ENCODE results near the gene LONP1.

The LONP1 gene

DNA sequence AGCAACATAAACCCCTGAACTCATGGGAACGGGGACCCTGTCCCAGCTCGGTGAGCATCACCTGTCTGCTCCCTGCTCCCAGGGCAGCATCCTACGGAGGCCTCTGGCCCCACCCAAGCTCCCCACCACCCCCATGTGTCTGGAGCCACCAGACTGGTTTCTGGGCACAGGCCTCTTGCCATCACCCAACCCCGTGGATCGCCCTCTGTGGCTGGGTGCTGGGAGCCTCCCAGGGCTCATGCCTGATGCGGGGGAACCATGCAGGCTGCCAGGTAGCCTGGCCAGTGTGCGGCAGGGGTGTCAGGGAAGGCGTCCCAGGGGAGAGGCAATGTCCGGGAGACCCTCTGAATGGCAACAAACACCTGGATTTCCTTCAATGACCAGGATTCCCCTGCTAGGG, 42.4 kb downstream of the LONP1 start (continued):
- TF ChIP-seq, protein P1, sequence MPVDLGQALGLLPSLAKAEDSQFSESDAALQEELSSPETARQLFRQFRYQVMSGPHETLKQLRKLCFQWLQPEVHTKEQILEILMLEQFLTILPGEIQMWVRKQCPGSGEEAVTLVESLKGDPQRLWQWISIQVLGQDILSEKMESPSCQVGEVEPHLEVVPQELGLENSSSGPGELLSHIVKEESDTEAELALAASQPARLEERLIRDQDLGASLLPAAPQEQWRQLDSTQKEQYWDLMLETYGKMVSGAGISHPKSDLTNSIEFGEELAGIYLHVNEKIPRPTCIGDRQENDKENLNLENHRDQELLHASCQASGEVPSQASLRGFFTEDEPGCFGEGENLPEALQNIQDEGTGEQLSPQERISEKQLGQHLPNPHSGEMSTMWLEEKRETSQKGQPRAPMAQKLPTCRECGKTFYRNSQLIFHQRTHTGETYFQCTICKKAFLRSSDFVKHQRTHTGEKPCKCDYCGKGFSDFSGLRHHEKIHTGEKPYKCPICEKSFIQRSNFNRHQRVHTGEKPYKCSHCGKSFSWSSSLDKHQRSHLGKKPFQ (tag by site-specific recombination; IDR thresholded peaks at IDR 0.05) = no peak

DNA sequence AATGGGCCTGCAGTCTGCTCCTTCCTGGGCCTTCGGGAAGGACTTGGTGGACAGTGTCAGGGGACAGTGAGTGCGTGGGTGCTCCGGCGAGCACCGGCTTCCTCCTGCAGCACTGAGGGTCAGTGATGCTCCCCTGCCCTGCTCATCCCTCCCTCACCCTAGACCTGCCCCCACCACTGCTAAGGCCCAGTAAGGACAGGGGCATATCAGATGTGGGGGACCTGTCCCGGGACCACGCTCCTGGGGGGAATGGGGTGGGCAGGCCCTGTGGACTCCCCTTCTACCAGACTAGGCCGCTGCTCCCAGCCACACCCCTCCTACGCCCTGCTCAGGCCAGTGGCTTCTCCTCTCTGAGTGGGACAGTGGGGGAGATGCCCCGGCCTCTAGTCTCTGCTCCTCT, 42.8 kb downstream of the LONP1 start:
- CTCF ChIA-PET = interaction anchor here (1.0 kb wide), 2 partner anchors 10 to 16 kb away, joined by 3 read pairs; no protein-coding TSS in a partner anchor

DNA sequence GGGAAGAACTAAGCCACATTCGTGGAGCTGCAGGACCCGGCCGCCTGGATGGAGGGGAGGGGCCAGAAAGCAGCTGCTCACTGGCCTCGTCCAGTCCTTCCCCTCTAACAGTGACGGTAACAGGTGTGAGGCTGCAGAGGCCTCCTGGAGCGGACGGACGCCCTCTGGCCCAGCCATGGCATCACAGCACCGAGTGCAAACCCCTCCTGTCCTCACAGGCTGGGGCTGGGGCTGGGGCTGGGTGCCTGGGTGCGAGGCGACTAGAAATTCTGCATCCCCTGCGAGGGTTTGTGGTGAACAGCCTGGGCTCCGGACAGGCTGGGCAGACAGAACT, 43.2 kb downstream of the LONP1 start:
- no peak overlapping the region for H3K4me3 ChIP-seq (ENCODE audit: low read depth, low read length)
- H3K27ac ChIP-seq (ENCODE audit: extremely low read depth, low read depth, low read length) = no peak overlapping the region
- CTCF ChIA-PET = interaction anchor here (0.8 to 1.0 kb wide), 2 partner anchors 10 to 127 kb away, joined by 3 read pairs; no protein-coding TSS in a partner anchor
- no peaks in the 10 kb centered on the region for H3K9me3 ChIP-seq (ENCODE audit: control insufficient read depth, insufficient read depth, low read depth, low read length)
- no peaks in the 10 kb centered on the region for H3K4me1 ChIP-seq (ENCODE audit: control insufficient read depth, insufficient read depth, low read length)
- POLR2A ChIA-PET = interaction anchor here (1.1 to 4.1 kb wide), 6 partner anchors 8 to 54 kb away, joined by 3 to 24 read pairs (median 6); partner anchors contain the start of genes CATSPERD, LONP1, RPL36 and SAFB
- H3K36me3 ChIP-seq (ENCODE audit: control insufficient read depth in 2 of 2, insufficient read depth in 1 of 2, low read length in 2 of 2) = peaks cover 0 to 12% of the 10 kb centered on the region in 2 experiments; a peak in 2 of 3 replicates
- no peak for TF ChIP-seq ZNF843 (tag by site-specific recombination; IDR thresholded peaks at IDR 0.05)
- TF ChIP-seq, protein P2, sequence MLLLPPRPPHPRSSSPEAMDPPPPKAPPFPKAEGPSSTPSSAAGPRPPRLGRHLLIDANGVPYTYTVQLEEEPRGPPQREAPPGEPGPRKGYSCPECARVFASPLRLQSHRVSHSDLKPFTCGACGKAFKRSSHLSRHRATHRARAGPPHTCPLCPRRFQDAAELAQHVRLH (tag by site-specific recombination; IDR thresholded peaks at IDR 0.05) = no peak
- no peak for TF ChIP-seq ZNF626 (tag by site-specific recombination; IDR thresholded peaks at IDR 0.05)
- TF ChIP-seq GLI4 (tag by site-specific recombination; IDR thresholded peaks at IDR 0.05) = no peak
- TF ChIP-seq, protein P3, sequence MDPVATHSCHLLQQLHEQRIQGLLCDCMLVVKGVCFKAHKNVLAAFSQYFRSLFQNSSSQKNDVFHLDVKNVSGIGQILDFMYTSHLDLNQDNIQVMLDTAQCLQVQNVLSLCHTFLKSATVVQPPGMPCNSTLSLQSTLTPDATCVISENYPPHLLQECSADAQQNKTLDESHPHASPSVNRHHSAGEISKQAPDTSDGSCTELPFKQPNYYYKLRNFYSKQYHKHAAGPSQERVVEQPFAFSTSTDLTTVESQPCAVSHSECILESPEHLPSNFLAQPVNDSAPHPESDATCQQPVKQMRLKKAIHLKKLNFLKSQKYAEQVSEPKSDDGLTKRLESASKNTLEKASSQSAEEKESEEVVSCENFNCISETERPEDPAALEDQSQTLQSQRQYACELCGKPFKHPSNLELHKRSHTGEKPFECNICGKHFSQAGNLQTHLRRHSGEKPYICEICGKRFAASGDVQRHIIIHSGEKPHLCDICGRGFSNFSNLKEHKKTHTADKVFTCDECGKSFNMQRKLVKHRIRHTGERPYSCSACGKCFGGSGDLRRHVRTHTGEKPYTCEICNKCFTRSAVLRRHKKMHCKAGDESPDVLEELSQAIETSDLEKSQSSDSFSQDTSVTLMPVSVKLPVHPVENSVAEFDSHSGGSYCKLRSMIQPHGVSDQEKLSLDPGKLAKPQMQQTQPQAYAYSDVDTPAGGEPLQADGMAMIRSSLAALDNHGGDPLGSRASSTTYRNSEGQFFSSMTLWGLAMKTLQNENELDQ (tag by site-specific recombination; IDR thresholded peaks at IDR 0.05; ENCODE audit: low read depth) = no peak
- no peak for TF ChIP-seq ZNF624 (tag by site-specific recombination; IDR thresholded peaks at IDR 0.05)
- no peak for TF ChIP-seq ZBTB17 (tag by site-specific recombination; IDR thresholded peaks at IDR 0.05)
- TF ChIP-seq, protein P4, sequence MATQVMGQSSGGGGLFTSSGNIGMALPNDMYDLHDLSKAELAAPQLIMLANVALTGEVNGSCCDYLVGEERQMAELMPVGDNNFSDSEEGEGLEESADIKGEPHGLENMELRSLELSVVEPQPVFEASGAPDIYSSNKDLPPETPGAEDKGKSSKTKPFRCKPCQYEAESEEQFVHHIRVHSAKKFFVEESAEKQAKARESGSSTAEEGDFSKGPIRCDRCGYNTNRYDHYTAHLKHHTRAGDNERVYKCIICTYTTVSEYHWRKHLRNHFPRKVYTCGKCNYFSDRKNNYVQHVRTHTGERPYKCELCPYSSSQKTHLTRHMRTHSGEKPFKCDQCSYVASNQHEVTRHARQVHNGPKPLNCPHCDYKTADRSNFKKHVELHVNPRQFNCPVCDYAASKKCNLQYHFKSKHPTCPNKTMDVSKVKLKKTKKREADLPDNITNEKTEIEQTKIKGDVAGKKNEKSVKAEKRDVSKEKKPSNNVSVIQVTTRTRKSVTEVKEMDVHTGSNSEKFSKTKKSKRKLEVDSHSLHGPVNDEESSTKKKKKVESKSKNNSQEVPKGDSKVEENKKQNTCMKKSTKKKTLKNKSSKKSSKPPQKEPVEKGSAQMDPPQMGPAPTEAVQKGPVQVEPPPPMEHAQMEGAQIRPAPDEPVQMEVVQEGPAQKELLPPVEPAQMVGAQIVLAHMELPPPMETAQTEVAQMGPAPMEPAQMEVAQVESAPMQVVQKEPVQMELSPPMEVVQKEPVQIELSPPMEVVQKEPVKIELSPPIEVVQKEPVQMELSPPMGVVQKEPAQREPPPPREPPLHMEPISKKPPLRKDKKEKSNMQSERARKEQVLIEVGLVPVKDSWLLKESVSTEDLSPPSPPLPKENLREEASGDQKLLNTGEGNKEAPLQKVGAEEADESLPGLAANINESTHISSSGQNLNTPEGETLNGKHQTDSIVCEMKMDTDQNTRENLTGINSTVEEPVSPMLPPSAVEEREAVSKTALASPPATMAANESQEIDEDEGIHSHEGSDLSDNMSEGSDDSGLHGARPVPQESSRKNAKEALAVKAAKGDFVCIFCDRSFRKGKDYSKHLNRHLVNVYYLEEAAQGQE (tag by site-specific recombination; IDR thresholded peaks at IDR 0.05) = no peak
- no peak for TF ChIP-seq ZNF416 (tag by site-specific recombination; IDR thresholded peaks at IDR 0.05)
- TF ChIP-seq ZSCAN30 (tag by site-specific recombination; IDR thresholded peaks at IDR 0.05) = no peak

More for the DNA sequence above, 42.8 kb downstream of the LONP1 start:
- TF ChIP-seq ZNF140 (tag by site-specific recombination; IDR thresholded peaks at IDR 0.05) (no peak), ZNF561 (tag by site-specific recombination; IDR thresholded peaks at IDR 0.05; ENCODE audit: borderline replicate concordance) (no peak)
- TF ChIP-seq, protein P5, sequence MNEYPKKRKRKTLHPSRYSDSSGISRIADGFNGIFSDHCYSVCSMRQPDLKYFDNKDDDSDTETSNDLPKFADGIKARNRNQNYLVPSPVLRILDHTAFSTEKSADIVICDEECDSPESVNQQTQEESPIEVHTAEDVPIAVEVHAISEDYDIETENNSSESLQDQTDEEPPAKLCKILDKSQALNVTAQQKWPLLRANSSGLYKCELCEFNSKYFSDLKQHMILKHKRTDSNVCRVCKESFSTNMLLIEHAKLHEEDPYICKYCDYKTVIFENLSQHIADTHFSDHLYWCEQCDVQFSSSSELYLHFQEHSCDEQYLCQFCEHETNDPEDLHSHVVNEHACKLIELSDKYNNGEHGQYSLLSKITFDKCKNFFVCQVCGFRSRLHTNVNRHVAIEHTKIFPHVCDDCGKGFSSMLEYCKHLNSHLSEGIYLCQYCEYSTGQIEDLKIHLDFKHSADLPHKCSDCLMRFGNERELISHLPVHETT (tag by site-specific recombination; IDR thresholded peaks at IDR 0.05) = no peak
- TF ChIP-seq, protein P6, sequence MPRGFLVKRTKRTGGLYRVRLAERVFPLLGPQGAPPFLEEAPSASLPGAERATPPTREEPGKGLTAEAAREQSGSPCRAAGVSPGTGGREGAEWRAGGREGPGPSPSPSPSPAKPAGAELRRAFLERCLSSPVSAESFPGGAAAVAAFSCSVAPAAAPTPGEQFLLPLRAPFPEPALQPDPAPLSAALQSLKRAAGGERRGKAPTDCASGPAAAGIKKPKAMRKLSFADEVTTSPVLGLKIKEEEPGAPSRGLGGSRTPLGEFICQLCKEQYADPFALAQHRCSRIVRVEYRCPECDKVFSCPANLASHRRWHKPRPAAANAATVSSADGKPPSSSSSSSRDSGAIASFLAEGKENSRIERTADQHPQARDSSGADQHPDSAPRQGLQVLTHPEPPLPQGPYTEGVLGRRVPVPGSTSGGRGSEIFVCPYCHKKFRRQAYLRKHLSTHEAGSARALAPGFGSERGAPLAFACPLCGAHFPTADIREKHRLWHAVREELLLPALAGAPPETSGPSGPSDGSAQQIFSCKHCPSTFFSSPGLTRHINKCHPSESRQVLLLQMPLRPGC (tag by site-specific recombination; IDR thresholded peaks at IDR 0.05) = no peak
- TF ChIP-seq, protein P7, sequence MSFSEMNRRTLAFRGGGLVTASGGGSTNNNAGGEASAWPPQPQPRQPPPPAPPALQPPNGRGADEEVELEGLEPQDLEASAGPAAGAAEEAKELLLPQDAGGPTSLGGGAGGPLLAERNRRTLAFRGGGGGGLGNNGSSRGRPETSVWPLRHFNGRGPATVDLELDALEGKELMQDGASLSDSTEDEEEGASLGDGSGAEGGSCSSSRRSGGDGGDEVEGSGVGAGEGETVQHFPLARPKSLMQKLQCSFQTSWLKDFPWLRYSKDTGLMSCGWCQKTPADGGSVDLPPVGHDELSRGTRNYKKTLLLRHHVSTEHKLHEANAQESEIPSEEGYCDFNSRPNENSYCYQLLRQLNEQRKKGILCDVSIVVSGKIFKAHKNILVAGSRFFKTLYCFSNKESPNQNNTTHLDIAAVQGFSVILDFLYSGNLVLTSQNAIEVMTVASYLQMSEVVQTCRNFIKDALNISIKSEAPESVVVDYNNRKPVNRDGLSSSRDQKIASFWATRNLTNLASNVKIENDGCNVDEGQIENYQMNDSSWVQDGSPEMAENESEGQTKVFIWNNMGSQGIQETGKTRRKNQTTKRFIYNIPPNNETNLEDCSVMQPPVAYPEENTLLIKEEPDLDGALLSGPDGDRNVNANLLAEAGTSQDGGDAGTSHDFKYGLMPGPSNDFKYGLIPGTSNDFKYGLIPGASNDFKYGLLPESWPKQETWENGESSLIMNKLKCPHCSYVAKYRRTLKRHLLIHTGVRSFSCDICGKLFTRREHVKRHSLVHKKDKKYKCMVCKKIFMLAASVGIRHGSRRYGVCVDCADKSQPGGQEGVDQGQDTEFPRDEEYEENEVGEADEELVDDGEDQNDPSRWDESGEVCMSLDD (tag by site-specific recombination; IDR thresholded peaks at IDR 0.05) = no peak
- Histone ChIP-seq H3K27ac (ENCODE audit: extremely low read depth, low read depth, low read length) (no peak overlapping the region), H3K4me1 (ENCODE audit: control insufficient read depth, insufficient read depth, low read length) (no peaks in the 10 kb centered on the region), H3K36me3 (ENCODE audit: control insufficient read depth in 2 of 2, insufficient read depth in 1 of 2, low read length in 2 of 2) (peaks cover 0 to 9% of the 10 kb centered on the region in 2 experiments; a peak in 2 of 3 replicates), H3K4me3 (ENCODE audit: low read depth, low read length) (no peak overlapping the region), H3K9me3 (ENCODE audit: control insufficient read depth, insufficient read depth, low read depth, low read length) (no peaks in the 10 kb centered on the region)
- POLR2A ChIA-PET = interaction anchor here (1.1 to 4.1 kb wide), 6 partner anchors 9 to 55 kb away, joined by 3 to 24 read pairs (median 6); partner anchors contain the start of genes CATSPERD, LONP1, RPL36 and SAFB
